ENCODE measurements around the gene TTC28.

DNA sequence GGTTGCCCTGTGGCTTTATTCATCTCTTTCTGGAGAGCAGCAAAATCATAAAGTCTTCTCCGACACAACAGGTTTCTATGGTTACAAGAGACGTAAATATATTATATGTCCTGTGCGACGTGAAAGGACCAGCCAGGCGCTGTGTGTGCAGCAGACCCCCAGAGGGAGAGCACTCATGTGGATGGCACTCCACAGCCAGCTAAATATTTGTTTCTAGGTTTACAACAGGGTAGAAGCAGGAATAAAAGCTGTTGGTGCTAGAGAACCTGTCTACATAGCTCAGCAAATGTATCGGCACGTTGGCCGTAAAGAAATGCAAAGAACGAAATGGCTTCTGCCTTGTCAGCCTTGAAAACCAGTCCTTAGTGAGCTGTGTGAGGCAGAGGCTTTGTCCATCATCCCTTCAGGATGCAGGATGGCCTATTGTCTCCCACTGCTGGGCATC, 626.8 kb downstream of the TTC28 start:
- TF ChIP-seq, protein P1, sequence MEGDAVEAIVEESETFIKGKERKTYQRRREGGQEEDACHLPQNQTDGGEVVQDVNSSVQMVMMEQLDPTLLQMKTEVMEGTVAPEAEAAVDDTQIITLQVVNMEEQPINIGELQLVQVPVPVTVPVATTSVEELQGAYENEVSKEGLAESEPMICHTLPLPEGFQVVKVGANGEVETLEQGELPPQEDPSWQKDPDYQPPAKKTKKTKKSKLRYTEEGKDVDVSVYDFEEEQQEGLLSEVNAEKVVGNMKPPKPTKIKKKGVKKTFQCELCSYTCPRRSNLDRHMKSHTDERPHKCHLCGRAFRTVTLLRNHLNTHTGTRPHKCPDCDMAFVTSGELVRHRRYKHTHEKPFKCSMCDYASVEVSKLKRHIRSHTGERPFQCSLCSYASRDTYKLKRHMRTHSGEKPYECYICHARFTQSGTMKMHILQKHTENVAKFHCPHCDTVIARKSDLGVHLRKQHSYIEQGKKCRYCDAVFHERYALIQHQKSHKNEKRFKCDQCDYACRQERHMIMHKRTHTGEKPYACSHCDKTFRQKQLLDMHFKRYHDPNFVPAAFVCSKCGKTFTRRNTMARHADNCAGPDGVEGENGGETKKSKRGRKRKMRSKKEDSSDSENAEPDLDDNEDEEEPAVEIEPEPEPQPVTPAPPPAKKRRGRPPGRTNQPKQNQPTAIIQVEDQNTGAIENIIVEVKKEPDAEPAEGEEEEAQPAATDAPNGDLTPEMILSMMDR (conservative IDR thresholded peaks at IDR 0.05; ENCODE audit: low read length) = no peak
- no peak for TF ChIP-seq EZH2phosphoT487 (IDR thresholded peaks at IDR 0.05; ENCODE audit: borderline replicate concordance)

Data from Loucy (cell line).